ENCODE results near the gene ELMOD3. TPM values are rescaled to one million over a fixed set of nuclear protein-coding genes. Genes with fewer than 3 reads are reported as not detected.

The ELMOD3 gene
- total RNA-seq, 1 donor from 2014 or later: 17.1 TPM

DNA sequence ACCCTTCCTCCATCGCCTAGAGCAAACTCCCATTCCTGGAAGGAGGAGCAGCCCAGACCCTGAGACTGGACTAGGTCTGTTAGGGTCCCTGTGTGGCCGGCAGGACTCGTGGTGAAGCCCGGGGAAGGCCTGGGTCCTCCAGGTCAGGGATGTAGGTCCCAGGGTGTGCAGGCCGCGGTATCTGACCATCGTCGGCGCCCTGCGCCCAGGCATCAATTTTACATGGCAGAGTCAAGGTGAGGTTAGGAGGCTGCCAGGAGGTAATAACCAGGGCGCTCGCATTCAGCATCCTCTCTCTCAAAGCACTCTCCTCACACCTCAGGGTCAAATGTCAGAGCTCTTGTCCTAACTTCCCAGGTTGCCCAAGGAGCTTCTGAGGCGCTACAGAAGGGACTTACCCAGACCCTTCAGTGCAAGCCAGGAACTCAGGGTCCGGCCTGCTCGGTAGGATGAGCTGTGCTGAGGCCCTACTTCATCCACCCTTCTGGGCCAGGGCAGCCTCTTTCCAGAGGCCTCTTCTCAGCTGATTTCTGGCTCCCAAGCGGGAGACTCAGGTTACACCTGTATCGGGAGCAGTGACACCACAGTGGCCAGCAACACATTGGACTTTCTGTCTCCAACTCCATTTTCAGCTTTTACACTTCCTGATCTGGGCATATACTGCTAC is 64.6 kb downstream of the ELMOD3 start:
- DNase-seq (ENCODE audit: low spot score in 2 of 2) (no peak), FAIRE-seq (no peak)

DNA sequence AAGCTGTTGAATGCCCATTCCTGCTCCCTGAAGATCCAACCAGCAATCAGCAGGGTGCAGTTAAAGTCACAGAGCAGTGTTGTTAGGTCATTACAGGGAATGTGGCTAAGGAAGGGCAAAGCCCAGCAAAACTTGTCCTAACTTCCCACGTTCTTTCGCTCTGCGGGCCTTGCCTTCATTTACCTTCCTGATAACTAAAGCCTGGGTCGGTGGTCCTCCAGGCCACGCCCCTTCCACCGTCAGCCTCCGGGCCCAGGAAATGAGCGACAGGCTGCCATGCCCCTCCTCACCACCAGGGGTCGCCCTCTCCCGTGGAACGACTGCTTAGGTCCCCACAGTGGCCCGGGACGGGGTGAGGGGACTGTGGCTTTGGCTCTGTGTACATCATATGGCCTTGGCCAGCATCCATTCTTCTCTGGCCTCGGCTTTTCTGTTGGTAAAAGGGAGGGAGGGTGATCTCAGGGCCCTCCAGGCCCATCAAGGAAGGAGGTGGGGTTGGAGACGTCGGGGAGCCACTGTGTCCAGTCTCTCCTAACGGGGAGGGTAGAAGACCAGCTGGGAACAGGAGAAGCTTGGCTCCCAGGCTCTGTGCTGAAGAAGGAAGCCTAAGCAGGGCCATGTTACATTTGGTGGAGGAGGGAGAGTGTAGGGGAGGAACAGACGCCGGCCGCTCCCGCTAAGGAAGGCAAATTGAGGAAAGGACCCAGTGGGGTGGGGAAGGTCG is 66.1 kb downstream of the ELMOD3 start:
- DNase-seq (ENCODE audit: low spot score in 2 of 2) (peak; percentile 76 to 84), FAIRE-seq (no peak)

DNA sequence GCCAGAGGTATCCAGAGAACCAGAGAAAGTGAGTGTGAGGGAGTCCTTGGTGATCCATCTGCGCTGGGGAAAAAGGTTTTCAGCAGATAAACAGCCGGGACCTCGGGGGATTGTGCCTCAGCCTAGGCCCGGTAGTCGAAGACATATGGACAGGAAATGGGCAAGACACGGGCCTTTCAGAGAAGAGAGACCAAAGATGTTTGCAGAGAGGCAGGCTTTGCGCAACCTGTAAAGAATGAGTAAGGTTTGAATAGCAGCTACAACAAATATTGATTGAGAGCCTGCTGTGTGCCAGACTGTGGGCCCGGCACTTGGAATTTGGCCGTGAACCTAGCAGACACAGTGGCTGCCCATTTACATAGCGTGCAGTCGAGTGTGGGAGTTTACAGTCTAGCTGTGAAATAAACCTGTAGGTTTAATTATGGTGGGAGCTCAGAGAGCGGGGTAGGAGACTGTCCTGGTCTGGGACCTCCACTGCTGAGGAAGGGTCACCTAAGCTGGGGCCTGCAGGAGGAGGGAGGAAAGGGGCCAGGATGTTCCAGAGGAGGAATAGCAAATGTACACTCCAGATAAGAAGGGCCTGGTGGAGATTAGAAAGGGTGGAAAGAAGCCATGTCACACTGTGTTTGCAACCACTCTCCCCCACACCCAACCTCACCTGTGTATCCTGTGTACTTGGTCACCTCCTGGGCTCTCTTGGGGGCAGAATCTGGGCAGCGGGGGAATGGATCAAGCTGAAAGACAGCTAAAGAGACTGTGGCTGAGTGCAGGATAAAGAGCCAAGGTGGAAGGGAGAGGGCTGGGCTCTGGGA is 66.9 kb downstream of the ELMOD3 start:
- DNase-seq (ENCODE audit: low spot score in 2 of 2) (no peak), FAIRE-seq (no peak)

DNA sequence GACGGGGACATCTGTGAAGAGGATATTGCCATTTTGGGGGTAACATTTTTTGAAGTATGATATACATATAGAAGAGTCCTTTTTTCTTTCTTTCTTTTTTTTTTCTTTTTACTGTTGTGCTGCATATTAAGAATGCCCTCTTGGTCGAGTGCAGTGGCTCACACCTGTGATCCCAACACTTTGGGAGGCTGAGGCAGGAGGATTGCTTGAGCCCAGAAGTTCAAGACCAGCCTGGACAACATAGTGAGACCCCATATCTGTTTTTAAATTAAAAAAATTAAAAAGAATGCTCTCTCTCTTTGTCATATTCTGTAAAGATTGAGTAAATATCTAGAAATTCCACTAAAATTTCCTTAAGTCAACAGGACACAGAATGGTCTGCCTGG is 67.5 kb downstream of the ELMOD3 start:
- FAIRE-seq (no peak), DNase-seq (ENCODE audit: low spot score in 2 of 2) (no peak)

DNA sequence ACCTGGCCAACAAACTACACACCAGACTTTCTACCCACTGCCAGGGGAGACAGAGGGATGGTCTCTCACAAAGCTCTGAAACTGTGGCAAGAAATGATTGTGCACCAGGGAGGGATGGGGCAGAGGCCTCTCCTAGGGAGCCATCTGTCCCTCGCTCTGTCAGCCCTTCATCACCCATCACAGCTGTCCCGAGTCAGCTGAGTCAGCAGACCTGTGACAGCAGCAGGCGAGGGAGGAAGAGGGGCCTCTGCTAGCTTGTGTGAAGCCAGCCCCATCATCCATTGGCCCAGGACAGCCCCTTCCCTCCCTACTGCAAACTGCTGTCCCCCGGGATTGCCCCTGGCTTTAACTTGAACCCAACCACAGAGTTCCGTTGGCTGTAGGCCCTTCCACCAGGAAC is 69.0 kb downstream of the ELMOD3 start:
- no peak for DNase-seq (ENCODE audit: low spot score in 2 of 2)
- FAIRE-seq: no peak

DNA sequence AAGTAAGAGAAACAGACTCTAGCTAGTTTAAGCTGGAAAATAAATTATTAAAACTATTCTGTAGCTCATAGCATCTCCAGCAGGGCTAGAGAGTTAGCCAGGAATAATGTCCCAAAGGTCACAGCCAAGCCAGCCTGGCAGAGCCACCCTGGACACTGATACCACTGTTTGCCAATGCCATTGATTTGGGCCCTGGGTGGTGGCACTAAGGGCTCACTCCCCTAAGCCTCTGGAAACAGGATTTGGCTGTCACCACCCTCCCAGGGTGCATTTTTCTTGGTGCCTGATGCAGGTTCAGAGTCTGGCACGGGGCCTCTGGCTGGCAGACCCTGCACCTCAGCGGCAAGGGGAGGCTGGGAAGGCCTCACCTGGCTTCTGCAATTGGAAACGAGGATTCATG is 71.0 kb downstream of the ELMOD3 start:
- FAIRE-seq: no peak
- DNase-seq (ENCODE audit: low spot score in 2 of 2): no peak

DNA sequence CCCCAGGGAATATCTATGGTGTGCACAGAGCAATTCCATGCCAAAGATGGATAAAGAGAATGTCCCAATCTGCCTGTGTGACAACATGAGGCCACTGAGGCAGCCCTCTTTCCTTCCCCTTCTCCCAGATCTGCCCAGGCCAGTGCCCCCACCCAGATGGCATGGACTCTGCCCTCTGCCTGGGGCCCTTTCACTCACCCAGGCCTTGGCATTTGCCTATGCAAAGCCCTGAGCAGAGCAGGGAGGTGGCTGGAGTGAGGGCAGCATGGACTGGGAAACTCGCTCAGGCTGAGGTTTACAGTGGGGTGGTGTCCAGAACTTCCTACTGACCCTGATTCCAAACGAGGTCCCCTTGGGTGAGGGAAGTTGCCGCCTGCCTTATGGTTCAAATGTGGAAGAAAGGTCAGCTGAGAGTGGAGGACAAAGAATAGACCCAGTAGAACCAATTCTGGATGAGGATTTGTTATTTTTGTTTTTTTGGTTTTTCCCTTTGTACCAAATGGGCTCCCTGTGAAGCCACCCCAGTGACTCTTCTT is 72.8 kb downstream of the ELMOD3 start:
- no peak for DNase-seq (ENCODE audit: low spot score in 2 of 2)
- no peak for FAIRE-seq

DNA sequence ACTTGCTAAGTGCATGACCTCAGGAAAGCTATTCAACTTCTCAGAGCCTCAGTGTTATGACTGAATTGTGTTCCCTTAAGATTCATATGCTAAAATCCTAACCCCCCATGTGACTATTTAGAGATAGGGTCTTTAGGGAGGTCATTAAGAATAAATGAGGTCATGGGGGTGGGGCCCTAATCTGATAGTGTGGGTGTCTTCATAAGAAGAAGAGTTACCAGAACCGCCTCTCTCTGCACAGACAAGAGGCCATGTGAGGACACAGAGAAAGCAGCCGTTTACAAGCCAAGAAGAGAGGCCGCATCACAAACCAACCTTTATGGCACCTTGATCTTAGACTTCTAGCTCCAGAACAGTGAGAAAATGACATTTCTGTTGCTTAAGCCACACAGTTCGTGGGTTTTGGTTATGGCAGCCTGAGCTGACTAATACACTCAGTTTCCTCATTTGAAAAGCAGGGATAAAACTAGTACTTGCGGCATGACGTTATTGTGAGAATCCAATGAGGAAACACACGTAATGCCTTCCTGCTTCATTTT is 73.8 kb downstream of the ELMOD3 start:
- FAIRE-seq (no peak), DNase-seq (ENCODE audit: low spot score in 2 of 2) (no peak)

DNA sequence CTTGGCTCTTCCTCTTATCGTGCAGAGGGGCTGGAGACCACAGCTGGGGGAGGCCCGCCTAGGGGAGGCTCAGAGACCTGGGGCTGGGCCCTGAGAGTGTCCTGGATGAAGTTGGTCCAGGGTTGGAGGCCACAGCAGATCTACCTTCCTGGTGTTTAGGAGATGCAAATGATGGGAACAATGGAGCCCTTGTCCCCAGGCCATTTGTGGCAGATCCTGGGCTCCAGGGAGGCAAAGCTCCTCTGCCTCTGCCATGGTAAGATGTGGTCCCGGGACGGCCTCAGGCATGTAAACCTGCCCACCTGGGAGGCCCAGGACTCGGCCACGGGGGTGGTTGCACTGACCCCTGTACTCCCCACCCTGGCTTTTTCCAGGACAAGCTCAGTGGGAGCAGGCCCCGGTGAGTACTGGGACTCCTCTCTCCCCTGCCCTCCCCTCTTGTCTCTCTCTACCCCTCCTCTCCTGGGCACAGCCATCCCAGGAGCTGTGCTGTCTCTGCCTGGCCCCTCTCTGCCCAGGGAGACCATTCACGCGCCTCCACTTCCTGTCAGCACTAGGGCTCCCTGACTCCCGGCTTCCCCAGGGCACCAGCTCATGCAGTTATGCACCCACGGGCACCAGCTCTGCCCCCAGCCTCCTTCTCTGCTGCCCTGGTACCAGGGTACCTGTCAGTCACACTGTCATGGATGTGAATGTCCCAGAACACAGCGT is 74.8 kb downstream of the ELMOD3 start:
- no peak for DNase-seq (ENCODE audit: low spot score in 2 of 2)
- no peak for FAIRE-seq

DNA sequence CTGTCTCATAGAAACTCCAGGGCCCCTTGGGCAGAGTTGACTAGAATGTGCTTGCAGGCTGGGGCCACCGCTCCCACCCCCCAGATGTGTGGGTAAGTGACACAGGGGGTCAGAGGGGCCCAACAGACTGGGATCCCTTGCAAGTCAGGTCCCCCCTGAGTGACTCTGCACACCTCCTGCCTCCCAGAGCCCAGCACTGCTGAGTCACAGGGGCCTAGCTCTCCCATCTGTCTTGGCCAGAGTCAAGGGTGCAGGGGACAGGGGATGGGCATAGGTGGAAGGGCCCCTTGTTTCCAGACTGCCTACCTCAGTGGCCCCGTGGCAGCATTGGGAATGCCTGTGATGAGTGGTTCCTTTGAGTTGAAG is 75.3 kb downstream of the ELMOD3 start:
- no peak for FAIRE-seq
- DNase-seq (ENCODE audit: low spot score in 2 of 2): no peak

DNA sequence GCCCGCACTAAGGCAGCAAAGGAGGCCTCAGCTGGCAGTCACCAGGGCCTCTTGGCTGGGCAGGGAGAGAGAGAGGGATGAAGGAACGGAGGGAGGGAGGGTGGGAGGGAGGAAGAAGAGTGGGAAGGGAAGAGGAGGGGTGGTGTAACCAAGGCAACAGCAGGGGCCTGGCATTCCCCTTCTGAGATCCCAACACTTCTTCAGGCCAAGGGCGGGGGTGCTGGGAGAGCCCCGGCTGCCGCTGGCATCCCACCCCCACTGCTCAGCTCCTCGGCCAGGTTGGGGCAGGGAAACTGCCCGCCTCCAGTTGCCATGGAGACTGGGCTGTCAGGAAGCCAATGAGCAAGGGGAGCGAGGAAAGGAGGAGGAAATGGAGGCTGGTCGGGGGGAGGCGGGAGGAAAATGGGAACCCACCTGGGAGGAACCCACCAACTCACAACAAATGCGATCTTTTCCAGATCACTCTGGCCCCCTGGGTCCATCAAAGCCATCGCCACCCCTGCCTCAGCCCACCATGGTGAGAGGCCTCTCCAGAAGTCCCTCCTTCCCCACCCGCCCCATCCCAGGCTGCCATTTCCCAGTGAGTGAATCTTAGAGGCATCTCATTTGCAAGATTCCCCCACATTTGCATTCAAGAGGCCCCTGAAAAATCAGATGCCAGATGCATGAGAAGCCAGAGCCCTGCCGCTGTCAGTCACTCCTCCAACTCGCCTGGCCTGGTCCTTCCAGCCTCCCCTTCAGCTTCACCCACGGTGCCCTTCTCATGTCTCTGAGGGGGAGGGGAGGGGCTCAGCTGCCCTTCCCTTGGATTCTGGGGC is 76.4 kb downstream of the ELMOD3 start:
- DNase-seq (ENCODE audit: low spot score in 2 of 2) (peak; percentile 62 to 84), FAIRE-seq (no peak)

DNA sequence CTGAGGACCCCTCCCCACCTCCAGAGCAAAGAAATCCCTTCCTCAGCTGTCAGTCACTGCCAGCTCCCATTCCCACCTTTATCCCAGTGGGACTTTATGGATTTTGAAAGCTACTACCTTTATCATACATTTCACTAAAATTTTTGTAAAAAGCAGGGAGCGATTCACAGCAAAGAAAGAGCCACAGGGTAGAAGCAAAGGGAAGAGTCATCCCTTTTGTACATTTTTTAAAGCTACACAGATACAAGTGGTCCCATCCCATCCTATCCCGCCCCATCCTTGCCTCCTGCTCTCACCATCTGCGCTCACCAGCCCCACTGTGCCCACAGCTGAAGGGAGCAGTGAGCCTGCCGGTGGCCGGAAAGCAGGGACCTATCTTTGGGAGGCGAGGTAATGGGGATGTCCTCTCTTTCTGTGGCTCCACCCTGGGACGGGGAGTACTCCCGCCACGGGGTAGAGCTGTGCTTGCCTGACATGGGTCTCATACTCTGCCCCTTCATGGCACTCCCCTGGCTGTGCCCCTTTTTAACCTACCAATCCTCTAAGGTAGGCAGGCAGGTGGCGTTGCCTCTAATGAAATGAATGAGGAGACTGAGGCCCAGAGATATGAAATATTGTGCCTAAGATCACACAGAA is 77.1 kb downstream of the ELMOD3 start:
- DNase-seq (ENCODE audit: low spot score in 2 of 2) (no peak), FAIRE-seq (no peak)

DNA sequence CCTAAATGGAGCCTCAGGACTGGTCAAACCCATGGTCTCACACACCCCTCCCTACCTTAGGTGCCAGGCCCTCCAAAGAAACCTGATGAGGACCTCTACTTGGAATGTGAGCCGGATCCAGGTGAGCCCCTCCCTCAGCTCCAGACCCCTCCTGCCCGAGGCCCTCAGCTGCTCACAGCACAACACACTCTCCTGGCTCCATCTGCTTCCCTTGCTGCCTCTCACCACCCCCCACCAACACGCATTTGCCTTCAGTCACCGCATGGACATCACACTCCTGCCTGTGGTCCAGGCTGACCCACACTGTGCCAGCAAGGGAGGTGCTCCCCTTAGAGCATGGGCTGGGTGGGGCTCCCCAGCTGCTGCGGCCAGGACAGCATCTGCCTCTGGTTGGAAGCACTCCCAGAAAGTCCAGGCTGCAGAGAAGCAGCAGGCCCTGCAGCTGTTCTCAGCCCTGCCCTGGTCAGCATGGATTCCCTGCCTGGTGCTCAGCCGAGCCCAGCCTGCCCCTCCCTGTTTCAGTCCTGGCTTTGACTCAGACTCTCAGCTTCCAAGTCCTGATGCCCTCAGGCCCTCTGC is 79.0 kb downstream of the ELMOD3 start:
- FAIRE-seq (no peak), DNase-seq (ENCODE audit: low spot score in 2 of 2) (peak; percentile 70 to 74)

DNA sequence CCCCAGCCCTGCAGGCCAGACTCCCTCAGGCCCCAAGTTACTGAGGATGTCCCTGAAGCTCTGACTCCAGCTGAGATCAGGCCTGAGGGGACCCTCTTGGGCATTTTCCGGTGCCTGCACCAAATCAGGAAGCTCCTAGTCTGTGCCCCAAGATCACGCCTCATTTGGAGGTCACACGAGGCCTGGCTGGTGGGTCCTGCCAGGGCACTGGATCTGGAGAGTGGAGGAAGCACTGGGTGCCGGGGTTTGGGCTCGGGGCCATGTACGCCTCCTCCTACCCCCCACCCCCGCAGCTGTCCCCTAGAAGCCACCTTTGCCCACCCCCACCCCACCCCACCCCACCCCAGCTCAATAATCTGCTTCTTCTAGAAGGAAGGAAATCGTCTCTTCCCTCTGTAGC is 80.1 kb downstream of the ELMOD3 start:
- FAIRE-seq (no peak), DNase-seq (ENCODE audit: low spot score in 2 of 2) (no peak)

DNA sequence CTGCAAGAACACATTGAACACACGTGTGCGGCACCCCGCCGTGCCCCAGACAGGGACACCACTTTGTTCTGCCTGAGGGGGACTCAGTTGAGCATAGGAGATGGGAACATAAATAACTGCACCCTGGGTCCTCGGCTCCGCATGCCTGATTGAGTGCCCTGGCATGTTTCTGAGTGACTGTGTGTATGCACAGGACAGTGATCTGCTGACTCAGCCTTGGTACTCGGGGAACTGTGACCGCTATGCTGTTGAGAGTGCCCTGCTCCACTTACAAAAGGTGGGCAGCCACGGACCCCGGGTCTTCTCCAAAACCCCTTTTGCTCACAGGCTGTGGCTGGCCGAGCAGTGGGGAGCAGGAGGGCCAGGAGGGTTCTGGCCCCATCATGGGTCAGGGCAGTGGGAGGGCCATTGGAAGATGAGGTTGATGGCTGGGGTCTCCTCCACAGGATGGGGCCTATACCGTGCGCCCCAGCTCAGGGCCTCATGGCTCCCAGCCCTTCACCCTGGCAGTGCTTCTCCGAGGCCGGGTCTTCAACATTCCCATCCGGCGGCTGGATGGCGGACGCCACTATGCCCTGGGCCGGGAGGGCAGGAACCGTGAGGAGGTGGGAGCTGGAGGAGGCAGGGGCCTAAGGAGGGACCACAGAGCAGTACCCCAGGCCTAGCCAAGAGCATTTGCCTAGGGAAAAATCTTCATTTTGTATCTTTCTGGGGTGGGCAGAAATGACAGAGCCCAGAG is 80.8 kb downstream of the ELMOD3 start:
- FAIRE-seq: no peak
- peak in 1 of 2 donors; percentile 25 for DNase-seq (ENCODE audit: low spot score in 2 of 2)

DNA sequence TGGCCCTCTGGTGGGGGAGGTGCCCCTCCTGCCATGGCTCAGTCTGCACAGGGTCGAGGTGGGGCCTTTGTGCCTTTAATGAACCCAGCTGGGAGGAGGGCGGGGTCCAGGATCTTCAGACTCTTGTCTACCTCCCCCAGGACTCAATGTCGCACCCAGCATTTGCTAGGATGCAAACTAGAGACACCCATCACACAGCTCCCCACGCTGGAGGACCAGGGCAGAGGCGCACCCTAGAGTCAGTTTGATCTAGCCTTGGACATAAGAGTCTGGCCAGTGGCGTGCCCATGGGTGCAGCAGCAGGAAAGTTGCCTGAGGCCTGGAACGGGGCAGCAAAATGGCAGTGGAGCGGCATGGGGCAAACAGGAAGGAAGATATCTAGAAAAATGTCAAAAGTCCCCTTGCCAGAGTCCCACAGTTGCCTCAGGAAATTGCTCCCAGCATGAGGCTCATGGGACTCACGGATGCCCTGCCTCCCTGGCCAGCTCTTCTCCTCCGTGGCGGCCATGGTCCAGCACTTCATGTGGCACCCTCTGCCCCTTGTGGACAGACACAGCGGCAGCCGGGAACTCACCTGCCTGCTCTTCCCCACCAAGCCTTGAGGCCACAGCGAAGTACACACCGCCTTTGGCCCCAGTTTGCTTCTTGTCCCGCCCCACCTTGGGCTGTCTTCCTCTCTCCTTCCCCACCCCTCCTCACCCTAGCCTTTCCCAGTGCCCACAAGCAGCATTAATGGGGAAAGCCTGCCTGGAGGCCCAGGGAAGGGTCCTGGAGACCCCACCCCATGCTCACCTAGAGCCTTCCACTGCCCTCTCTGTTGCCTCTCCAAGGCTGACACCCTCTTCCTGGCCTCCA is 81.6 kb downstream of the ELMOD3 start:
- DNase-seq (ENCODE audit: low spot score in 2 of 2) (no peak), FAIRE-seq (no peak)

All from frontal cortex (tissue), 4 donors.